HG02759 (cell line): ENCODE measurements around the gene CD300C.
"Not testable (repeated sequence)": the region's sequence is repeated elsewhere in the genome, so short reads cannot be mapped to it uniquely, and the experiment has no call there.

Experiments
- ATAC-seq: cut with Tn5 transposase; IDR thresholded peaks from one replicate; pipeline ENCODE4 v1.9.1; 2021; ENCODE audit warnings: mild to moderate bottlenecking, moderate library complexity; ENCODE audit not compliant: unreplicated experiment

Gene CD300C

GRCh38 chr17:74545843-74546230 is at the start of gene CD300C:
Gene CD300C, minus strand, starts transcription at chr17:74546115. Its CDS starts 333 bp downstream, at chr17:74545782.
- ATAC-seq, result no peak

GRCh38 chr17:74595037-74595750 is 49.3 kb upstream of the CD300C start:
- ATAC-seq, result no peak

GRCh38 chr17:74592087-74592990 is 46.4 kb upstream of the CD300C start, which contains the start of gene CD300LD:
Gene CD300LD, minus strand, starts transcription at chr17:74592283. Its CDS starts 81 bp downstream, at chr17:74592202.
- ATAC-seq, result no peak

- ATAC-seq, result no peak
These were observed 45.6 kb upstream of the CD300C start for GRCh38 chr17:74591503-74591902.

GRCh38 chr17:74585711-74586110 is 39.8 kb upstream of the CD300C start:
- ATAC-seq, result no peak

- no peak for ATAC-seq
These were observed 38.6 kb upstream of the CD300C start for GRCh38 chr17:74584292-74585060.

GRCh38 chr17:74582633-74583032 is 36.7 kb upstream of the CD300C start:
- no peak for ATAC-seq

- ATAC-seq, result no peak
These were observed 34.0 kb upstream of the CD300C start for GRCh38 chr17:74579900-74580299.

- ATAC-seq, result no peak
These were observed 33.1 kb upstream of the CD300C start for GRCh38 chr17:74578979-74579378.

GRCh38 chr17:74574489-74575142 is 28.7 kb upstream of the CD300C start:
- no peak for ATAC-seq

GRCh38 chr17:74573635-74574034 is 27.7 kb upstream of the CD300C start:
- ATAC-seq, result not testable (repeated sequence)

GRCh38 chr17:74573169-74573568 is 27.3 kb upstream of the CD300C start:
- ATAC-seq, result no peak

GRCh38 chr17:74571621-74572270 is 25.8 kb upstream of the CD300C start:
- no peak for ATAC-seq

GRCh38 chr17:74569020-74570003 is 23.4 kb upstream of the CD300C start:
- ATAC-seq, result no peak

GRCh38 chr17:74568106-74568873 is 22.4 kb upstream of the CD300C start:
- ATAC-seq, result no peak

GRCh38 chr17:74567397-74567796 is 21.5 kb upstream of the CD300C start, which contains the start of gene CD300H:
Gene CD300H, minus strand, starts transcription at chr17:74567509.
- ATAC-seq, result no peak

GRCh38 chr17:74566132-74566753 is 20.3 kb upstream of the CD300C start:
- no peak for ATAC-seq

GRCh38 chr17:74565126-74565525 is 19.2 kb upstream of the CD300C start:
- no peak for ATAC-seq
